OCI-LY1 (cell line): ENCODE measurements around the gene PRRX1.

Experiments
- EZH2 ChIP-seq: fragments of 200-600 bp; sonication (generic), shearing (Covaris generic); IDR thresholded peaks from 2 replicates; pipeline ENCODE4 v1.8.0; 2017; ENCODE audit warnings: borderline replicate concordance, mixed run types, mild to moderate bottlenecking, antibody characterized with exemption, low read length, moderate library complexity, mixed read lengths
- TF ChIP-seq, protein P1 (sequence below): fragments of 200-600 bp; sonication (generic), shearing (Covaris generic); IDR thresholded peaks from 2 replicates; pipeline ENCODE4 v1.5.1; 2017; ENCODE audit warnings: mild to moderate bottlenecking, antibody characterized with exemption, low read length, moderate library complexity, mixed read lengths

DNA sequence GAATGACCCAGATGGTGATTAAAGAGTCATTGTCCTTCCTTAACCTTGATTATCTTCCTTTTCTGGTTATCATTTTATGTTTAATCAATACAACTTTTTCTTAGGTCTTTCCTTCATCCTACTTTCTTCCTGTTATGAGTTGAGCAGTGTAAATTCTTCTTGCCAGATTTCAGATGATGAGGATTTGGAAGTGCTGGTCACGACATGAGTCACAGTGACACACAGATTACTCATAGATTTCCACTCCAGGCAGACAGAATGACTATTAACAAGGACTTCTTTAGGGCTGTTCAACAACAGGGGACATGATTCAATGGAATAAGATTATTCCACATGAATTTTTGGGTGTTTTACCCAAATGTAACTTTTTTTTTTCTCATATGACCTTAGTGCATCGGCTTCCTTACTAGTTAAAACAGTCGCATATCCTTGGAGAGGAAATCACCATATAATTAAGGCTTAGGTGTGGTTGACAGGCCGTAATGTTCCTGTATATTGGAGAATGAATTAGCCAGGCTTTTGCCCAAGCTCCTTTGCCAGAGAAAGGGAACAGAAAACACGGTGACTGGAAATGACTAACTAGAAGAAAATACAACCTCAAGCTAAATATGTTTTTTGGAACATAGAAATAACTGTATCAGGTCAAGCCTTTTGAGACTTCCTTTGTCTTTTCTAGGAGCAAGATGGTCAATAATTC is 44.2 kb downstream of the PRRX1 start:
- TF ChIP-seq, protein P1, sequence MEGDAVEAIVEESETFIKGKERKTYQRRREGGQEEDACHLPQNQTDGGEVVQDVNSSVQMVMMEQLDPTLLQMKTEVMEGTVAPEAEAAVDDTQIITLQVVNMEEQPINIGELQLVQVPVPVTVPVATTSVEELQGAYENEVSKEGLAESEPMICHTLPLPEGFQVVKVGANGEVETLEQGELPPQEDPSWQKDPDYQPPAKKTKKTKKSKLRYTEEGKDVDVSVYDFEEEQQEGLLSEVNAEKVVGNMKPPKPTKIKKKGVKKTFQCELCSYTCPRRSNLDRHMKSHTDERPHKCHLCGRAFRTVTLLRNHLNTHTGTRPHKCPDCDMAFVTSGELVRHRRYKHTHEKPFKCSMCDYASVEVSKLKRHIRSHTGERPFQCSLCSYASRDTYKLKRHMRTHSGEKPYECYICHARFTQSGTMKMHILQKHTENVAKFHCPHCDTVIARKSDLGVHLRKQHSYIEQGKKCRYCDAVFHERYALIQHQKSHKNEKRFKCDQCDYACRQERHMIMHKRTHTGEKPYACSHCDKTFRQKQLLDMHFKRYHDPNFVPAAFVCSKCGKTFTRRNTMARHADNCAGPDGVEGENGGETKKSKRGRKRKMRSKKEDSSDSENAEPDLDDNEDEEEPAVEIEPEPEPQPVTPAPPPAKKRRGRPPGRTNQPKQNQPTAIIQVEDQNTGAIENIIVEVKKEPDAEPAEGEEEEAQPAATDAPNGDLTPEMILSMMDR, result no peak
- TF ChIP-seq EZH2, result no peak
